ENCODE measurements around the gene ZSWIM6. TPM values are rescaled to one million over a fixed set of nuclear protein-coding genes. Genes with fewer than 3 reads are reported as not detected.

The ZSWIM6 gene
- total RNA-seq, 1 experiment from 2014 or later: 3.4 TPM

DNA sequence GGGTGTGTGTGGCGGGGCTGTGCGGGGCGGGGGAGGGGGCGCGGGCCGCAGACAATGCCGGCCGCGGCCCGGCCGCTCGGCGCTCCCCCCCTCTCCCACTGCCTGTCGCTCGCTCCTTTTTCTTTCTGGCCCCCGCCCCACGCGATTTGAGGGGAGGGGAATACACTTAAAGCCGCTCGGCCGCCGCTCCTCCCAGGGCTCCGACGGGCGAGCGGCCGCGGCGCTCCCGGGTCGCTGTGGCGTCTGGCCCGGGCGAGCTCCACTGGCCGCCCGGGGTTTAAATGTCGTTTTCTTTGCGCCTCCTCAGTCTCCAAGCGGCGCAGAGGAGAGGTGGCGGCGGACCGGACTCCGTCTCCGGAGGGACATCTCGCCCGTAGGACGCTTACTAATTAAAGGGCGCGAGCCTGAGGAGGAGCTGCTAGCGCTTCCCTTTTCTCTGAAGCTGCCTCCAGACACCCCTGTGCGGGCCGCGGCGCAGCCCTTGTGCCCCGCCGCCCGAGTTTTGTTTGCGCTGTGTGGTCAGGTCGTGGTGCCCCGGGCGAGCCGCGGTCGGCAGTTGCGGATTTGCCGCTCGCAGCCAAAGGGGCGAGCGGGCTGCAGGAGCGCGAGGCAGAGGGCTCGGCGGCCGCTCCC lies 1.4 kb downstream of the ZSWIM6 start:
- H3K4me2 ChIP-seq (ENCODE audit: low read length): peak overlapping the region; percentile 88
- H4K20me1 ChIP-seq (ENCODE audit: low read length): peaks cover 46% of the 10 kb centered on the region
- TF ChIP-seq EZH2 (IDR thresholded peaks at IDR 0.05; ENCODE audit: low read length, unreplicated experiment) (no peak), EZH2phosphoT487 (IDR thresholded peaks at IDR 0.05; ENCODE audit: borderline replicate concordance, low read length) (no peak)
- TF ChIP-seq, protein P1, sequence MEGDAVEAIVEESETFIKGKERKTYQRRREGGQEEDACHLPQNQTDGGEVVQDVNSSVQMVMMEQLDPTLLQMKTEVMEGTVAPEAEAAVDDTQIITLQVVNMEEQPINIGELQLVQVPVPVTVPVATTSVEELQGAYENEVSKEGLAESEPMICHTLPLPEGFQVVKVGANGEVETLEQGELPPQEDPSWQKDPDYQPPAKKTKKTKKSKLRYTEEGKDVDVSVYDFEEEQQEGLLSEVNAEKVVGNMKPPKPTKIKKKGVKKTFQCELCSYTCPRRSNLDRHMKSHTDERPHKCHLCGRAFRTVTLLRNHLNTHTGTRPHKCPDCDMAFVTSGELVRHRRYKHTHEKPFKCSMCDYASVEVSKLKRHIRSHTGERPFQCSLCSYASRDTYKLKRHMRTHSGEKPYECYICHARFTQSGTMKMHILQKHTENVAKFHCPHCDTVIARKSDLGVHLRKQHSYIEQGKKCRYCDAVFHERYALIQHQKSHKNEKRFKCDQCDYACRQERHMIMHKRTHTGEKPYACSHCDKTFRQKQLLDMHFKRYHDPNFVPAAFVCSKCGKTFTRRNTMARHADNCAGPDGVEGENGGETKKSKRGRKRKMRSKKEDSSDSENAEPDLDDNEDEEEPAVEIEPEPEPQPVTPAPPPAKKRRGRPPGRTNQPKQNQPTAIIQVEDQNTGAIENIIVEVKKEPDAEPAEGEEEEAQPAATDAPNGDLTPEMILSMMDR (conservative IDR thresholded peaks at IDR 0.05; ENCODE audit: low read depth, low read length): no peak
- H3K36me3 ChIP-seq (ENCODE audit: low read depth, low read length): no peaks in the 10 kb centered on the region
- no peak for ATAC-seq
- DNase-seq: peak; percentile 16
- H3K4me3 ChIP-seq (ENCODE audit: low read length): peak overlapping the region; percentile 95
- H3K27me3 ChIP-seq (ENCODE audit: low read length): no peaks in the 10 kb centered on the region
- no peak overlapping the region for H2AFZ ChIP-seq (ENCODE audit: low read length)
- peaks cover 23% of the 10 kb centered on the region for H3K4me1 ChIP-seq (ENCODE audit: insufficient read depth, low read length)
- ChIA-PET CTCF (interaction anchor here (0.6 kb wide), 1 partner anchor 56 kb away, joined by 3 read pairs; no protein-coding TSS in a partner anchor), POLR2A (ENCODE audit: unreplicated experiment) (no interaction called here)
- intact Hi-C loops (cut with micrococcal nuclease): loop anchor here (1.0 to 10.0 kb wide), 3 partner anchors 131 to 599 kb away; no protein-coding TSS in a partner anchor
- H3K27ac ChIP-seq (ENCODE audit: low read length): no peak overlapping the region
- H3K9me3 ChIP-seq (ENCODE audit: low read length): no peaks in the 10 kb centered on the region
- H3K9ac ChIP-seq (ENCODE audit: low read length): peak overlapping the region; percentile 73
- H3K79me2 ChIP-seq (ENCODE audit: low read length): peaks cover 57% of the 10 kb centered on the region
- no TSS peak for BruUV-seq (replicated peaks)
- no peaks in the 10 kb centered on the region for H3K9me2 ChIP-seq (replicated peaks; ENCODE audit: low read length)
- H3F3A ChIP-seq (ENCODE audit: low read length, unreplicated experiment): no peaks in the 10 kb centered on the region

DNA sequence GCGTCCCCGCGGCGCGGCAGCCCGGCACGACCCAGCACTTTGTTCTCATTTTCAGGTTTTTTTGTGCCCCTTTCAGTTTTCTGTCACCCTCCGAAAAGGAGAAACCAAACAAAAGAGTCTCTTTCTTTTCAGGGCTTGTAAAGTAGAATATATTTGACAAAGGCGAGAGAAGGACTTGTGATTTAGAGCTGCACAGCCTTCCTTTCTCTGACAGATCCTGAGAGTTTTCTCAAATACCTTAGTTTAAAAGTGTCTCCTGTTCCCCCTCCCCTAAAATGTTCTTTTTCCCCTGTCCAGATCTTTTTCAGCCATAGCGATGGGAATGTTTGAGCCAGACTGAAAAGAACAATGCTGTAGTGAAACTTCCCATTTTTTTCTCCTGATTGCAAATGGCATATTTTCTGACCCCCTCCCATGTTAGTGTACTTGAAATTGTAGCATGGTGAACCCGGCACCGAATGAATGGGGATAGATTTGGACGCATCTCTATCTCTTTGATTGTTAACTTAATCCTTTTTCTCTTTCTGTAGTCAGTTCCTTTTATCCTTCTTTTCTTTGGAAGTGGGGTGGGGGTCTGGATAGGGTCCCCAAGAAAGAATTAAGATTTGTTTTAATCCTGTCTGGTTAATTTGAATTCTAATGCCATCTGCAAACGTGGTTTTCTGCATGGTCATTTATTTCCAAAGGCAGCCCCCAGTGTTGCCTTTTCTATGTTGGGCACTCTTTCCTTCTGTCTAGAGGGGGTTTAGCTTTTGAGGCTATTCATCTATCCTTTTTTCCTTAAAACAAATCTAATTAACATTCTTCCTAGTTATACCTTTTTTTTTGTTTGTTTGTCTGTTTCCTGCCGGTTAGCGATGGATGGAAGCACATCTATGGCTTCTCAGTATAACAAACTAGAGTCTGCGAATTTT lies 2.2 kb downstream of the ZSWIM6 start:
- CTCF ChIA-PET: interaction anchor here (0.6 kb wide), 1 partner anchor 57 kb away, joined by 3 read pairs; no protein-coding TSS in a partner anchor
- no peak for TF ChIP-seq EZH2phosphoT487 (IDR thresholded peaks at IDR 0.05; ENCODE audit: borderline replicate concordance, low read length)
- no peak for TF ChIP-seq EZH2 (IDR thresholded peaks at IDR 0.05; ENCODE audit: low read length, unreplicated experiment)
- TF ChIP-seq, protein P1 (conservative IDR thresholded peaks at IDR 0.05; ENCODE audit: low read depth, low read length): no peak
- H3K9ac ChIP-seq (ENCODE audit: low read length): peak overlapping the region; percentile 73
- H2AFZ ChIP-seq (ENCODE audit: low read length): no peak overlapping the region
- no peak overlapping the region for H3K27ac ChIP-seq (ENCODE audit: low read length)
- TSS peak; percentile 49 for BruUV-seq (replicated peaks)
- POLR2A ChIA-PET (ENCODE audit: unreplicated experiment): interaction anchor here (0.7 kb wide), 1 partner anchor 171 kb away, joined by 3 read pairs; no protein-coding TSS in a partner anchor
- H4K20me1 ChIP-seq (ENCODE audit: low read length): peaks cover 53% of the 10 kb centered on the region
- H3K4me1 ChIP-seq (ENCODE audit: insufficient read depth, low read length): peaks cover 16% of the 10 kb centered on the region
- H3K4me2 ChIP-seq (ENCODE audit: low read length): peak overlapping the region; percentile 88
- DNase-seq: no peak
- no peaks in the 10 kb centered on the region for H3K9me3 ChIP-seq (ENCODE audit: low read length)
- peak overlapping the region; percentile 95 for H3K4me3 ChIP-seq (ENCODE audit: low read length)
- no peak for ATAC-seq
- peaks cover 65% of the 10 kb centered on the region for H3K79me2 ChIP-seq (ENCODE audit: low read length)
- H3F3A ChIP-seq (ENCODE audit: low read length, unreplicated experiment): no peaks in the 10 kb centered on the region
- no peaks in the 10 kb centered on the region for H3K27me3 ChIP-seq (ENCODE audit: low read length)
- H3K36me3 ChIP-seq (ENCODE audit: low read depth, low read length): no peaks in the 10 kb centered on the region
- no peaks in the 10 kb centered on the region for H3K9me2 ChIP-seq (replicated peaks; ENCODE audit: low read length)
- intact Hi-C loops (cut with micrococcal nuclease): loop anchor here (1.0 to 10.0 kb wide), 5 partner anchors 131 to 598 kb away; no protein-coding TSS in a partner anchor

Data from PC-3 (cell line).